ENCODE data around the gene ACVR1.
"Not testable (repeated sequence)": the region's sequence is repeated elsewhere in the genome, so short reads cannot be mapped to it uniquely, and the experiment has no call there.

The ACVR1 gene

GRCh38 chr2:157849591-157849990 lies 26.5 kb downstream of the ACVR1 start:
- DNase-seq, result no peak

- DNase-seq, result no peak
These were observed 27.9 kb downstream of the ACVR1 start for GRCh38 chr2:157848213-157848612.

GRCh38 chr2:157845081-157845480 lies 31.0 kb downstream of the ACVR1 start:
- DNase-seq, result no peak

- no peak for DNase-seq
These were observed 32.2 kb downstream of the ACVR1 start for GRCh38 chr2:157843935-157844334.

GRCh38 chr2:157843081-157843480 lies 33.0 kb downstream of the ACVR1 start:
- DNase-seq, result no peak

- DNase-seq, result no peak
These were observed 33.8 kb downstream of the ACVR1 start for GRCh38 chr2:157842106-157842879.

GRCh38 chr2:157841485-157841884 lies 34.6 kb downstream of the ACVR1 start:
- DNase-seq, result no peak

- no peak for DNase-seq
These were observed 35.5 kb downstream of the ACVR1 start for GRCh38 chr2:157840568-157841156.

- DNase-seq, result no peak
These were observed 36.3 kb downstream of the ACVR1 start for GRCh38 chr2:157839822-157840221.

GRCh38 chr2:157839162-157839801 lies 36.8 kb downstream of the ACVR1 start:
- DNase-seq, result no peak

- no peak for DNase-seq
These were observed 37.5 kb downstream of the ACVR1 start for GRCh38 chr2:157838442-157839161.

- no peak for DNase-seq
These were observed 38.2 kb downstream of the ACVR1 start for GRCh38 chr2:157837851-157838441.

GRCh38 chr2:157836531-157836930 lies 39.6 kb downstream of the ACVR1 start:
- no peak for DNase-seq

GRCh38 chr2:157835425-157835824 lies 40.7 kb downstream of the ACVR1 start:
- DNase-seq, result no peak

- DNase-seq, result no peak
These were observed 41.1 kb downstream of the ACVR1 start for GRCh38 chr2:157835006-157835405.

GRCh38 chr2:157833721-157834120 lies 42.4 kb downstream of the ACVR1 start:
- no peak for DNase-seq

GRCh38 chr2:157831573-157832315 lies 44.4 kb downstream of the ACVR1 start:
- DNase-seq, result no peak

- DNase-seq, result no peak
These were observed 45.2 kb downstream of the ACVR1 start for GRCh38 chr2:157830696-157831570.

- DNase-seq, result no peak
These were observed 45.9 kb downstream of the ACVR1 start for GRCh38 chr2:157830266-157830665.

- DNase-seq, result no peak
These were observed 48.8 kb downstream of the ACVR1 start for GRCh38 chr2:157827377-157827776.

GRCh38 chr2:157826644-157827043 lies 49.5 kb downstream of the ACVR1 start:
- DNase-seq, result not testable (repeated sequence)

All from activated gamma-delta T cell treated with Interleukin-2 at 50 U/mL for 16 hours (primary cell).